H1 (cell line): Measurements from ENCODE around the gene CDK8. TPM values are rescaled to one million over a fixed set of nuclear protein-coding genes. Genes with fewer than 3 reads are reported as not detected.

Experiments
- CTCF ChIA-PET: fragments of 300-600 bp; sonication (Branson Sonifier 250); formaldehyde crosslinking; loops from one replicate; lab custom pipeline; 2021; ENCODE audit not compliant: partially characterized antibody; lab: Charles Lee
- POLR2A ChIA-PET: fragments of 300-600 bp; sonication (Branson Sonifier 250); formaldehyde crosslinking; loops from one replicate; lab custom pipeline; 2021; ENCODE audit warnings: inconsistent platforms; ENCODE audit not compliant: partially characterized antibody; lab: Charles Lee
- DNase-seq, 2 experiments: peaks; one replicate each; pipeline versions ENCODE4 v3.0.0 to v3.0.0-alpha.2; 2010 to 2022; ENCODE audit warnings: low spot score in 2 of 2, low read depth in 1 of 2, mixed read lengths in 1 of 2
- FAIRE-seq: peaks from 2 replicates; lab custom pipeline; 2011; peaks lifted over from hg19 to GRCh38; lab: Jason Lieb, UNC
- H2AFZ ChIP-seq: 2 replicates; pipeline ENCODE4 v1.8.1; 2012; ENCODE audit warnings: low read length, inconsistent platforms
- H2AK5ac ChIP-seq: 2 replicates; pipeline ENCODE4 v1.6.1; 2013; ENCODE audit warnings: low read depth, low read length
- H2BK120ac ChIP-seq: replicated peaks from 2 replicates; pipeline ENCODE3; 2013; ENCODE audit warnings: low read depth, low read length, inconsistent platforms
- H2BK12ac ChIP-seq: 2 replicates; pipeline ENCODE4 v1.6.1; 2013; ENCODE audit warnings: low read depth, low read length
- H2BK15ac ChIP-seq: 2 replicates; pipeline ENCODE4 v1.6.1; 2013; ENCODE audit warnings: low read length
- H2BK20ac ChIP-seq: 2 replicates; pipeline ENCODE4 v1.6.1; 2013; ENCODE audit warnings: low read length
- H2BK5ac ChIP-seq: 2 replicates; pipeline ENCODE4 v1.6.1; 2013; ENCODE audit warnings: low read depth, low read length
- H3K14ac ChIP-seq: 2 replicates; pipeline ENCODE4 v1.6.1; 2013; ENCODE audit warnings: inconsistent platforms; ENCODE audit not compliant: insufficient read length
- H3K18ac ChIP-seq: 2 replicates; pipeline ENCODE4 v1.6.1; 2013; ENCODE audit warnings: low read length; ENCODE audit errors: extremely low read depth
- H3K23ac ChIP-seq: 2 replicates; pipeline ENCODE4 v1.6.1; 2013; ENCODE audit warnings: inconsistent platforms; ENCODE audit not compliant: insufficient read length
- H3K23me2 ChIP-seq: 2 replicates; pipeline ENCODE4 v1.6.1; 2013; ENCODE audit warnings: low read depth, low read length
- H3K27ac ChIP-seq: 2 replicates; pipeline ENCODE4 v1.6.1; 2011; ENCODE audit warnings: low read depth, low read length, inconsistent platforms
- H3K27me3 ChIP-seq, 4 experiments: replicated peaks in 1 of 4; 1 replicate in 1 of 4; 2 replicates in 3 of 4; pipeline versions ENCODE4 v1.6.1 to v1.8.1; 2011 to 2013; ENCODE audit warnings: low read length in 3 of 4, mild to moderate bottlenecking in 3 of 4, inconsistent platforms in 2 of 4, mixed read lengths in 2 of 4, moderate library complexity in 1 of 4; ENCODE audit not compliant: control insufficient read depth in 3 of 4, insufficient read depth in 3 of 4; ENCODE audit errors: extremely low read depth in 1 of 4
- H3K36me3 ChIP-seq, 4 experiments: 2 replicates each; pipeline versions ENCODE4 v1.6.1 to v1.8.1; 2011 to 2013; ENCODE audit warnings: mild to moderate bottlenecking in 4 of 4, low read length in 3 of 4, moderate library complexity in 2 of 4, control low read depth in 1 of 4, inconsistent platforms in 1 of 4; ENCODE audit not compliant: insufficient read depth in 4 of 4, control insufficient read depth in 2 of 4
- H3K4ac ChIP-seq: replicated peaks from 2 replicates; pipeline ENCODE3; 2013; ENCODE audit warnings: low read length, low read depth, mixed read lengths, inconsistent platforms; ENCODE audit not compliant: insufficient read length
- H3K4me1 ChIP-seq, 4 experiments: replicated peaks in 1 of 4; 1 replicate in 1 of 4; 2 replicates in 3 of 4; pipeline versions ENCODE4 v1.6.1 to v1.8.1; 2011 to 2013; ENCODE audit warnings: low read length in 3 of 4, inconsistent platforms in 2 of 4, mixed read lengths in 1 of 4; ENCODE audit not compliant: insufficient read depth in 4 of 4, control insufficient read depth in 3 of 4
- H3K4me2 ChIP-seq, 2 experiments: 2 replicates each; pipeline versions ENCODE4 v1.6.1 to v1.8.1; 2011 to 2013; ENCODE audit warnings: low read depth in 2 of 2, low read length in 2 of 2, control low read depth in 1 of 2, inconsistent platforms in 1 of 2, mild to moderate bottlenecking in 1 of 2; ENCODE audit not compliant: insufficient read depth in 1 of 2
- H3K4me3 ChIP-seq, 4 experiments: fragments of 200-600, 300-600 bp in 1 of 4; sonication (generic), shearing (Covaris generic), sonication (Bioruptor Twin) in 1 of 4; 2 replicates each; pipeline versions ENCODE4 v1.5.1 to v1.8.1; 2011 to 2016; ENCODE audit warnings: low read length in 4 of 4, low read depth in 3 of 4, control low read depth in 2 of 4, inconsistent platforms in 2 of 4, mild to moderate bottlenecking in 2 of 4, mixed read lengths in 1 of 4, moderate library complexity in 1 of 4; ENCODE audit not compliant: insufficient read depth in 2 of 4; ENCODE audit errors: extremely low read depth in 1 of 4
- H3K56ac ChIP-seq: replicated peaks from 2 replicates; pipeline ENCODE3; 2013; ENCODE audit warnings: low read depth, mild to moderate bottlenecking, mixed read lengths, low read length, inconsistent platforms; ENCODE audit not compliant: insufficient read length
- H3K79me1 ChIP-seq: 2 replicates; pipeline ENCODE4 v1.6.1; 2013; ENCODE audit warnings: low read depth, low read length, control low read depth
- H3K79me2 ChIP-seq, 2 experiments: 2 replicates each; pipeline versions ENCODE4 v1.6.1 to v1.8.1; 2012 to 2013; ENCODE audit warnings: low read length in 2 of 2, mild to moderate bottlenecking in 2 of 2, inconsistent platforms in 1 of 2; ENCODE audit not compliant: insufficient read depth in 2 of 2, control insufficient read depth in 1 of 2
- H3K9ac ChIP-seq, 4 experiments: replicated peaks in 1 of 4; 1 replicate in 1 of 4; 2 replicates in 3 of 4; pipeline versions ENCODE4 v1.6.1 to v1.8.1; 2011 to 2013; ENCODE audit warnings: low read depth in 3 of 4, low read length in 3 of 4, control low read depth in 2 of 4, mild to moderate bottlenecking in 2 of 4, moderate library complexity in 2 of 4, inconsistent platforms in 1 of 4; ENCODE audit errors: extremely low read depth in 1 of 4
- H3K9me3 ChIP-seq, 2 experiments: 2 replicates each; pipeline versions ENCODE4 v1.6.1 to v1.8.1; 2012 to 2013; ENCODE audit warnings: mild to moderate bottlenecking in 2 of 2, moderate library complexity in 2 of 2, control low read depth in 1 of 2, inconsistent platforms in 1 of 2, low read depth in 1 of 2, low read length in 1 of 2, mixed read lengths in 1 of 2; ENCODE audit not compliant: insufficient read depth in 2 of 2
- H4K20me1 ChIP-seq, 2 experiments: replicated peaks in 1 of 2; 2 replicates each; pipeline versions ENCODE3 to v1.8.1; 2011 to 2013; ENCODE audit warnings: inconsistent platforms in 2 of 2, low read length in 2 of 2, mild to moderate bottlenecking in 1 of 2; ENCODE audit not compliant: insufficient read depth in 2 of 2, control insufficient read depth in 1 of 2
- H4K5ac ChIP-seq: 2 replicates; pipeline ENCODE4 v1.6.1; 2013; ENCODE audit warnings: low read length, low read depth, mixed read lengths, inconsistent platforms; ENCODE audit not compliant: insufficient read length
- H4K8ac ChIP-seq: 2 replicates; pipeline ENCODE4 v1.8.0; 2013; ENCODE audit warnings: mild to moderate bottlenecking, moderate library complexity, low read length, inconsistent platforms; ENCODE audit not compliant: insufficient read depth; ENCODE audit errors: extremely low read depth
- H4K91ac ChIP-seq: replicated peaks from 2 replicates; pipeline ENCODE3; 2013; ENCODE audit warnings: low read length, mixed read lengths, inconsistent platforms; ENCODE audit not compliant: insufficient read length
- ATF2 ChIP-seq: IDR thresholded peaks from 2 replicates; pipeline ENCODE4 v1.6.1; 2012; ENCODE audit warnings: low read length, inconsistent platforms
- ATF3 ChIP-seq: IDR thresholded peaks from 2 replicates; pipeline ENCODE4 v1.6.1; 2011; ENCODE audit warnings: low read depth, mild to moderate bottlenecking, low read length; ENCODE audit not compliant: insufficient read depth
- HDAC6 ChIP-seq: IDR thresholded peaks from one replicate; pipeline ENCODE4 v1.7.1; 2012; ENCODE audit warnings: low read depth, mild to moderate bottlenecking, inconsistent platforms, low read length, moderate library complexity
- NRF1 ChIP-seq: IDR thresholded peaks from 2 replicates; pipeline ENCODE4 v1.6.1; 2011; ENCODE audit warnings: mild to moderate bottlenecking, low read depth, low read length, improper control_type of control experiment
- WGBS, 2 experiments: shearing (Covaris generic) in 1 of 2; methylation state at CpG; one replicate each; pipeline versions ENCODE4 v1.1.6 to v1.1.7; 2013 to 2015; ENCODE audit warnings: low lambda C conversion rate in 2 of 2, mixed read lengths in 2 of 2, inconsistent platforms in 1 of 2, low coverage in 1 of 2, missing lambda C conversion rate in 1 of 2; ENCODE audit not compliant: insufficient replicate concordance in 2 of 2, insufficient coverage in 1 of 2, insufficient read length in 1 of 2; ENCODE audit errors: extremely low coverage in 1 of 2, missing lambda C conversion rate in 1 of 2; 5-methylcytosine and 5-hydroxymethylcytosine counted together
- polyA plus RNA-seq, 7 experiments: library from polyadenylated mRNA; depleted of rRNA in 3 of 7; stranded (reverse) in 5 of 7; unstranded in 2 of 7; fragments of >200 nt in 5 of 7; fragments of 200-250 nt in 2 of 7; gene quantifications; 1 replicate in 5 of 7; 2 replicates in 1 of 7; 4 replicates in 1 of 7; pipeline versions ENCODE4 v1.2.1 to v1.2.3, GENCODE V29; 2011 to 2013; ENCODE audit warnings: missing spikeins in 2 of 7, mixed read lengths in 2 of 7
- total RNA-seq: library from RNA; stranded (reverse); fragmentation: NEBNext Ultra II Directional; extraction: Animal tissue kit (Norgen Biotek cat#: 25700); gene quantifications from 2 replicates; pipeline ENCODE4 v1.2.1, GENCODE V29; 2021

Gene CDK8
- total and polyA plus RNA-seq, 2 of the 8 experiments (the other 6 are each of a cell fraction or from before 2014, with no cell fraction given): 22.1 to 25.6 TPM

GRCh38 chr13:26342898-26343297, 89.0 kb downstream of the CDK8 start:
- FAIRE-seq: no peak
- Histone ChIP-seq H3K27ac (no peak overlapping the region), H3K79me1 (no peaks in the 10 kb centered on the region; the same call in 1 of the 2 replicates), H3K23me2 (no peaks in the 10 kb centered on the region), H2BK120ac (no peak overlapping the region), H3K56ac (no peak overlapping the region), H3K23ac (no peak overlapping the region), H3K9ac (no peak overlapping the region), H3K14ac (no peak overlapping the region), H4K8ac (no peak overlapping the region), H4K91ac (no peak overlapping the region), H3K79me2 (peaks cover 0 to 3% of the 10 kb centered on the region in 2 experiments; a peak in 1 of 4 replicates), H2BK15ac (no peak overlapping the region), H2AK5ac (no peak overlapping the region), H3K36me3 (no peaks in the 10 kb centered on the region), H3K4ac (no peak overlapping the region), H2BK5ac (no peak overlapping the region), H3K4me1 (no peaks in the 10 kb centered on the region)
- DNase-seq: no peak
- TF ChIP-seq ATF2 (no peak), HDAC6 (no peak), ATF3 (no peak), NRF1 (no peak)
- TF ChIP-seq, all 59 proteins: peak for 0
- no peak overlapping the region for H2AFZ ChIP-seq
- ChIA-PET POLR2A (no interaction called here), CTCF (no interaction called here)
- H3K27me3 ChIP-seq: no peaks in the 10 kb centered on the region
- H3K9me3 ChIP-seq: no peaks in the 10 kb centered on the region
- H3K4me3 ChIP-seq: no peak overlapping the region
- no peak overlapping the region for H3K4me2 ChIP-seq
- H4K5ac ChIP-seq: no peak overlapping the region
- no peak overlapping the region for H2BK20ac ChIP-seq
- no peak overlapping the region for H3K18ac ChIP-seq
- no peak overlapping the region for H2BK12ac ChIP-seq
- WGBS, 2 experiments: 94% methylated on average over 5 of the region's 5 CpGs; no CpG with 5 or more reads in 1 of the 2 experiments
- peaks cover 0 to 3% of the 10 kb centered on the region in 2 experiments for H4K20me1 ChIP-seq
